ENCODE measurements around the gene FAM181A. TPM values are rescaled to one million over a fixed set of nuclear protein-coding genes. Genes with fewer than 3 reads are reported as not detected.

Gene FAM181A
- total RNA-seq, 2 donors from 2014 or later = not detected

DNA sequence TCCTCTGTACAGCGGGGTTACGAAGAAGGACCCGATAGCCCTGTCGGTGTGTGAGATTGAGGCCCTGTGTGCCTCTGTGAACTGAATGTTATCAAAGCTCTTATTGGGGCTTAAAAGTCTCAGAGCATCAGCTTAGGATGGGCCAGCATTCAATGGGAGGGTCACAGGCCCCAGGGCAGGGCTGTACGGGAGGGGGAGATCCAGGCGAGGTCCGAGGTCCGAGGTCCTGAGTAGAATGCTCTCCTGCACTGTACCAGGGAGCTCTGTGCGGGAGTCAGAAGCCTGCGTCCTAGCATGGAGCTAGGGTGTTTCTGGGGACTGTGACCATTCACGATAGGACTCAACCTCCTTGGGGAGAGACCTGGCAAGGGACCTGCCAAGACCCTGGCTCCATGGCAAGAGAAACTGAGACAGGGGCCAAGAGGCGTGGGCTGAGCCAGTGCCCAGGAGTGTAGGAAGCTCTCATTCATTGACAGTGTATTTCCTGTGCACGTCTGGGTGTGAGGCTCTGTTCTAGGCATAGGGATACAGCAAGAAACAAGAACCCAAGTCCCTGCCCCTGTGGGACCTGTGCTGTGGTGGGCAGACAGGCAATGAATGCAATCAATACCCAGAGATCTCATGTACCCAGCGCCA lies 12.0 kb upstream of the FAM181A start:
- no peak for TF ChIP-seq POLR2A (IDR thresholded peaks at IDR 0.05)
- TF ChIP-seq, protein P1, sequence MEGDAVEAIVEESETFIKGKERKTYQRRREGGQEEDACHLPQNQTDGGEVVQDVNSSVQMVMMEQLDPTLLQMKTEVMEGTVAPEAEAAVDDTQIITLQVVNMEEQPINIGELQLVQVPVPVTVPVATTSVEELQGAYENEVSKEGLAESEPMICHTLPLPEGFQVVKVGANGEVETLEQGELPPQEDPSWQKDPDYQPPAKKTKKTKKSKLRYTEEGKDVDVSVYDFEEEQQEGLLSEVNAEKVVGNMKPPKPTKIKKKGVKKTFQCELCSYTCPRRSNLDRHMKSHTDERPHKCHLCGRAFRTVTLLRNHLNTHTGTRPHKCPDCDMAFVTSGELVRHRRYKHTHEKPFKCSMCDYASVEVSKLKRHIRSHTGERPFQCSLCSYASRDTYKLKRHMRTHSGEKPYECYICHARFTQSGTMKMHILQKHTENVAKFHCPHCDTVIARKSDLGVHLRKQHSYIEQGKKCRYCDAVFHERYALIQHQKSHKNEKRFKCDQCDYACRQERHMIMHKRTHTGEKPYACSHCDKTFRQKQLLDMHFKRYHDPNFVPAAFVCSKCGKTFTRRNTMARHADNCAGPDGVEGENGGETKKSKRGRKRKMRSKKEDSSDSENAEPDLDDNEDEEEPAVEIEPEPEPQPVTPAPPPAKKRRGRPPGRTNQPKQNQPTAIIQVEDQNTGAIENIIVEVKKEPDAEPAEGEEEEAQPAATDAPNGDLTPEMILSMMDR (IDR thresholded peaks at IDR 0.05) = no peak
- Histone ChIP-seq H3K4me3 (no peak overlapping the region), H3K4me1 (no peaks in the 10 kb centered on the region), H3K27ac (no peak overlapping the region), H3K27me3 (no peaks in the 10 kb centered on the region), H3K9me3 (no peaks in the 10 kb centered on the region), H3K36me3 (replicated peaks in 1 of 2; ENCODE audit: insufficient read depth in 1 of 2, low read depth in 2 of 2) (no peaks in the 10 kb centered on the region)
- no peak for ATAC-seq
- 69% methylated on average over 8 to 14 of the region's 14 CpGs for WGBS, 2 donors
- intact Hi-C loops (cut with DNase I) = no loop called here
- DNase-seq = no peak

DNA sequence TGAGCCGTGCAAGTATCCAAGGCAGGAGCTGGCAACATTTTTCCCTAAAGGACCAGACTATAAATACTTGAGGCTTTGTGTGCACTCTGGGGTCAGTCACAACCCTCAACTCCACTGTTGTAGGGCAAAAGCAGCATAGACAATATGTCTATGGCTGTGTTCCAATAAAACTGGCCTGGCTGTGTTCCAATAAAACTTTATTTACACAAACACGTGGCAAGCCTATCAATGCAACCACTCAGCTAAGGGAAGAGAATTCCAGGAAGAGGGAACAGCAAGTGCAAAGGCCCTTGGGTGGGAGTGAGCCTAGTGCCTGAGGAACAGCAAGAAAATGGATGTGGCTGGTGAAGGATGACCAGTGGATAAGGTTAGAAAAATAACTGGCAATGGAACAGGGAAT lies 11.3 kb upstream of the FAM181A start:
- Histone ChIP-seq H3K4me1 (no peaks in the 10 kb centered on the region), H3K27me3 (no peaks in the 10 kb centered on the region), H3K36me3 (replicated peaks in 1 of 2; ENCODE audit: insufficient read depth in 1 of 2, low read depth in 2 of 2) (no peaks in the 10 kb centered on the region), H3K9me3 (no peaks in the 10 kb centered on the region), H3K27ac (no peak overlapping the region), H3K4me3 (no peak overlapping the region)
- WGBS, 2 donors = 25% methylated on average over 2 of the region's 2 CpGs
- DNase-seq = no peak
- intact Hi-C loops (cut with DNase I) = no loop called here
- TF ChIP-seq, protein P1 (IDR thresholded peaks at IDR 0.05) = no peak
- no peak for TF ChIP-seq POLR2A (IDR thresholded peaks at IDR 0.05)
- ATAC-seq = no peak

DNA sequence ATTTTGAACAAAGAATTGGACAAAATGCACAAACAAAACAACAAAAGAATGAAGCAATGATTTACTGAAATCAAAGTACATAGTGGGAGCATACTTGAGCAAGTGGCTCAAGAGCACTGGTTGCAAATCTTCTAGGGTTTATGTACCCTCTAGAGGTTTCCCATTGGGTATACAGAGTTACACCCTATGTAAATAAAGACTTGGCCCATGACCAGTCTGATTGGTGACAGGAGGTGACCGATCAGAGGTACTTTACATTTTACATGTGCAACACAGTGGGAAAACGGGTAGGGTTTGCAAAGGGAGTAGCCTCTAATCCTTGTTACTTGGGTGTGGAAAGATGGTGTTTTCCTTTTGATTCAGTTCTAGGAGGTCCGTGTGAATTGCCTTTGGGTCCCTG lies 10.6 kb upstream of the FAM181A start:
- Histone ChIP-seq H3K9me3 (no peaks in the 10 kb centered on the region), H3K27me3 (no peaks in the 10 kb centered on the region), H3K27ac (no peak overlapping the region), H3K36me3 (replicated peaks in 1 of 2; ENCODE audit: insufficient read depth in 1 of 2, low read depth in 2 of 2) (no peaks in the 10 kb centered on the region), H3K4me1 (no peaks in the 10 kb centered on the region), H3K4me3 (no peak overlapping the region)
- 56 to 62% methylated on average over 3 of the region's 3 CpGs for WGBS, 2 donors
- TF ChIP-seq, protein P1 (IDR thresholded peaks at IDR 0.05) = no peak
- no peak for TF ChIP-seq POLR2A (IDR thresholded peaks at IDR 0.05)
- no peak for ATAC-seq
- intact Hi-C loops (cut with DNase I) = no loop called here
- DNase-seq = no peak

DNA sequence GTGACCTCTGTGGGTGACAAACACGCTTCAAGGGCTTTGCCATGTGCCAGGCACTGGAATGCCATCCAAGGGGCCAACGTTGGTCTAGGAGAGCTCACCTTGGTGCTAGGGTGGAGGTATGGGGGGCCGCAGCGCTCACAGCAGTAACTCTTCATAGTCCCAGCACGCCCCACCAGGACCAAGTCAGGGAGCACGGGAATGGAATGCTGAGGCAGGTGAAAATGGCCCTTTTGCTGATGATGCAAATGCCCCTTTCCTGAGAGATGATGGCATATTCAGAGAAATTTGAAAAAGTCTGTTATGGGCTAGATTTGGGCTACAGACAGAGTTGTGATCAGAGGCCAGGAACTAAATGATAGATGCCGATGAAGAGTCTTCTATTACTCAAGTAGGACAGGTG lies 10.0 kb upstream of the FAM181A start:
- Histone ChIP-seq H3K9me3 (no peaks in the 10 kb centered on the region), H3K27me3 (no peaks in the 10 kb centered on the region), H3K36me3 (replicated peaks in 1 of 2; ENCODE audit: insufficient read depth in 1 of 2, low read depth in 2 of 2) (no peaks in the 10 kb centered on the region), H3K4me3 (no peak overlapping the region), H3K27ac (no peak overlapping the region), H3K4me1 (no peaks in the 10 kb centered on the region)
- WGBS, 2 donors = 76 to 80% methylated on average over 7 of the region's 7 CpGs
- no peak for ATAC-seq
- TF ChIP-seq POLR2A (IDR thresholded peaks at IDR 0.05) = no peak
- TF ChIP-seq, protein P1 (IDR thresholded peaks at IDR 0.05) = no peak
- intact Hi-C loops (cut with DNase I) = no loop called here
- no peak for DNase-seq

Measured in body of pancreas (tissue), 4 donors.